ENCODE data around the gene CPAMD8.

DNA sequence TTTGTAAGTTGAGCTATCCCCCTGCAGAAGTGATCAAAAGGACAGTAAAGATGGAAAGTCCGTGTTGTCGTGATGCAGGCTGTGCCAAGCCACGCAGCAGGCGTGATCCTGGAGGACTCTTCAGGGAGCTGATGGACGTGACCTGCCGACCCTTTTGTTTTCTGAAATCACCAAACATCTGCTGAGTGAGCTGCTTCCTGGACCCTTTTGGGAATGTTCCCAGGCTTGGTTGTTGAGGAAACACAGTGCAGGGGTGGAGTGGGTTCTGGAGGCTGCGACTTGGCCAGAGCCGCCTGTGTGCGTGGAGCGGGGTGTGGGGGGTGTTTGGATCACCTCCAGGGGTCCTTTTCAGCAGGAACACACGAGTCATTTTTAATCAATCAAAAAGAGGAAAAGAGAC lies 15.4 kb upstream of the CPAMD8 start:
- TF ChIP-seq, protein P1, sequence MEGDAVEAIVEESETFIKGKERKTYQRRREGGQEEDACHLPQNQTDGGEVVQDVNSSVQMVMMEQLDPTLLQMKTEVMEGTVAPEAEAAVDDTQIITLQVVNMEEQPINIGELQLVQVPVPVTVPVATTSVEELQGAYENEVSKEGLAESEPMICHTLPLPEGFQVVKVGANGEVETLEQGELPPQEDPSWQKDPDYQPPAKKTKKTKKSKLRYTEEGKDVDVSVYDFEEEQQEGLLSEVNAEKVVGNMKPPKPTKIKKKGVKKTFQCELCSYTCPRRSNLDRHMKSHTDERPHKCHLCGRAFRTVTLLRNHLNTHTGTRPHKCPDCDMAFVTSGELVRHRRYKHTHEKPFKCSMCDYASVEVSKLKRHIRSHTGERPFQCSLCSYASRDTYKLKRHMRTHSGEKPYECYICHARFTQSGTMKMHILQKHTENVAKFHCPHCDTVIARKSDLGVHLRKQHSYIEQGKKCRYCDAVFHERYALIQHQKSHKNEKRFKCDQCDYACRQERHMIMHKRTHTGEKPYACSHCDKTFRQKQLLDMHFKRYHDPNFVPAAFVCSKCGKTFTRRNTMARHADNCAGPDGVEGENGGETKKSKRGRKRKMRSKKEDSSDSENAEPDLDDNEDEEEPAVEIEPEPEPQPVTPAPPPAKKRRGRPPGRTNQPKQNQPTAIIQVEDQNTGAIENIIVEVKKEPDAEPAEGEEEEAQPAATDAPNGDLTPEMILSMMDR (IDR thresholded peaks at IDR 0.05; ENCODE audit: low read depth, low read length) = no peak
- no peak for TF ChIP-seq POLR2A (IDR thresholded peaks at IDR 0.05; ENCODE audit: extremely low read depth, insufficient read length)

Data from NB4 (cell line).